Central memory CD8-positive, alpha-beta T cell (primary cell): Measurements from ENCODE around the gene RD3L.
A peak's percentile ranks its signal among the peaks of the same experiment; 100 is the strongest.

Source experiments
- ATAC-seq: fragments of 150-1000 bp; cut with Tn5 transposase; replicated peaks from 2 replicates; pipeline ENCODE4 v1.10.0; 2022; ENCODE audit warnings: mild to moderate bottlenecking, moderate FRiP score, moderate number of reproducible peaks; ENCODE audit not compliant: poor library complexity, severe bottlenecking; ENCODE audit errors: extremely low read depth
- DNase-seq, 2 donors: peaks; one replicate each; pipeline ENCODE4 v3.0.0; 2021; ENCODE audit warnings: low spot score in 2 of 2
- H3K27ac Mint-ChIP-seq: one replicate; pipeline ENCODE4 v1.8.0; 2022; ENCODE audit warnings: low read depth, mild to moderate bottlenecking, moderate library complexity, mixed read lengths
- H3K27me3 Mint-ChIP-seq: one replicate; pipeline ENCODE4 v1.8.0; 2022; ENCODE audit warnings: mixed read lengths
- H3K36me3 Mint-ChIP-seq: one replicate; pipeline ENCODE4 v1.8.0; 2022; ENCODE audit warnings: mild to moderate bottlenecking, moderate library complexity, mixed read lengths; ENCODE audit not compliant: insufficient read depth
- H3K4me1 Mint-ChIP-seq: one replicate; pipeline ENCODE4 v1.8.0; 2022; ENCODE audit warnings: mixed read lengths
- H3K4me3 Mint-ChIP-seq: one replicate; pipeline ENCODE4 v1.8.0; 2022; ENCODE audit warnings: mild to moderate bottlenecking, moderate library complexity, mixed read lengths
- H3K9me3 Mint-ChIP-seq: one replicate; pipeline ENCODE4 v1.8.0; 2022; ENCODE audit warnings: mixed read lengths

RD3L gene

GRCh38 chr14:103898204-103898603, 44.1 kb downstream of the RD3L start:
- H3K27ac Mint-ChIP-seq: no peak overlapping the region
- H3K4me3 Mint-ChIP-seq: no peak overlapping the region
- H3K9me3 Mint-ChIP-seq: no peaks in the 10 kb centered on the region
- DNase-seq (no peak), ATAC-seq (no peak)
- no peaks in the 10 kb centered on the region for H3K27me3 Mint-ChIP-seq
- H3K4me1 Mint-ChIP-seq: peaks cover 7% of the 10 kb centered on the region
- no peaks in the 10 kb centered on the region for H3K36me3 Mint-ChIP-seq

- DNase-seq (no peak), ATAC-seq (no peak)
- H3K27me3 Mint-ChIP-seq: no peaks in the 10 kb centered on the region
- peaks cover 7% of the 10 kb centered on the region for H3K4me1 Mint-ChIP-seq
- no peak overlapping the region for H3K4me3 Mint-ChIP-seq
- H3K36me3 Mint-ChIP-seq: no peaks in the 10 kb centered on the region
- H3K9me3 Mint-ChIP-seq: no peaks in the 10 kb centered on the region
- H3K27ac Mint-ChIP-seq: no peak overlapping the region
These were observed 45.0 kb downstream of the RD3L start for GRCh38 chr14:103897075-103897947.

DNA sequence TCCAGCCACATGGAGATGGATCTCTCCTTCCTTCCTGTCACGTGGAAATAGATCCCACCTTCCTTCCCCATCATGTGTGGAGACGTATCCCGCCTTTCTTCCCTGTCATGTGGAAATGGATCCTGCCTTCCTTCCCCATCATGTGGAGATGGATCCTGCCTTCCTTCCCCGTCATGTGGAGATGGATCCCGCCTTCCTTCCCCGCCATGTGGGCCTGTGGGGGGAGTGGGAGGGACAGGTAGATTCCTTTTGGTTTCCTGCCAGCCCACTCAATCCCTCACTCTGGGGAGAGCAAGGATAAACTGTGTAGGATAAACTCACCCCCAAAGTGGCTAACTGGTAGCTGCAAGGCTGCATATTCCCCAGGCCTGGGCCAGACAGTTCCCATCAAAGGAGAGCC, 45.8 kb downstream of the RD3L start:
- DNase-seq: no peak
- H3K4me3 Mint-ChIP-seq: no peak overlapping the region
- H3K4me1 Mint-ChIP-seq: peaks cover 7% of the 10 kb centered on the region
- ATAC-seq: no peak
- H3K27me3 Mint-ChIP-seq: no peaks in the 10 kb centered on the region
- H3K27ac Mint-ChIP-seq: no peak overlapping the region
- no peaks in the 10 kb centered on the region for H3K36me3 Mint-ChIP-seq
- H3K9me3 Mint-ChIP-seq: no peaks in the 10 kb centered on the region

DNA sequence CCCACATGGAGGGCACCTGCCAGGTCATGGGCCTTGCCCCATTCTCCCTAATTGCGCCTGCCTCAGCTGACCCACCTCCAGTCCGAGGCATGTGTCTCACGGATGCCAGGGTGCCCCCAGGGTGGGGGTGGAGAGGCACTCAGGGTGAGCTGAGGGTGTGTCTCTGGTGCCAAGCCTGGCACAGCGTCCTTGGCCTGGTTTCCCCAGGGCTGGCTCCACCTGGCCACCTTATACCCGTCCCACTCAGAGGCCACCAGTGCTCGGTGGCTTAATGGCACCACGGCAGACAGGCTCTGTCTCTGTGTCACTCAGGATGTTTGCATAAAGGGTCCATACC, 47.6 kb downstream of the RD3L start:
- Mint-ChIP-seq H3K4me3 (no peak overlapping the region), H3K9me3 (no peaks in the 10 kb centered on the region), H3K27me3 (no peaks in the 10 kb centered on the region), H3K36me3 (no peaks in the 10 kb centered on the region), H3K4me1 (no peaks in the 10 kb centered on the region), H3K27ac (no peak overlapping the region)
- no peak for ATAC-seq
- DNase-seq: no peak

DNA sequence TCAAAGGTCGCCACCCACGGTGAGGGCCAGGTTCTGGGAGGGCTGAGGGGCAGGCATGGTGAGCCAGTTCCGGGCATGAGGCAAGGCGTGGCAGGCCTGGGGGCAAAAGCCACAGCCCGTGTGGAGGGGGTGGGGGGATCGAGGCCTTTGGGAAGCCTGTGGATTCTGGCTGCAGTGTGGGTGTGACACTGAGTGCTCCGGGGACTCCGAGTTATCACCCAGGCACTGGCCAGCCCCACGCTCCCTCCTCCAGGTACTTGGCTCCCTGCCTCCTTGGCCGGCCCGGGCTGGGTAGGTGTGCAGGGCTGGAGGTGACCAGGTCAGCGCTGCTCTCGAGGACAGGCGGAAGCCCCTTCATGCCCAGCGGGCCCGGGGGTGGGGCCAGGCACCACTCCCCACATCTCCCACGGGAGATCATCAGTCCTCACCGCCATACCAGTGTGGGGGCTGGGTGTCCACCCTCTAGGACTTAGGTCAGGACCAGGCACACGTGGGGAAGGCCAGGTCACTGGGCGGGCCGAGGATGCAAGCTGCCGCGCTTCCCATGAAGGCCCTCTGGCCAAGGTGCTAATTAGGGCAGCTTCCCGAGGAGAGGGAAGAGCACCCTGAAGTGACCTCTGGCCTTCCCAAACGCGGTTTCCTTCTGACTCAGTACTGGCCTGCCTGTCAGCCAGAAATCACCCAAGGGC, 48.2 kb downstream of the RD3L start:
- Mint-ChIP-seq H3K36me3 (no peaks in the 10 kb centered on the region), H3K4me3 (no peak overlapping the region), H3K9me3 (no peaks in the 10 kb centered on the region), H3K27me3 (no peaks in the 10 kb centered on the region), H3K4me1 (no peaks in the 10 kb centered on the region), H3K27ac (no peak overlapping the region)
- DNase-seq (no peak), ATAC-seq (no peak)

- Mint-ChIP-seq H3K27ac (no peak overlapping the region), H3K27me3 (no peaks in the 10 kb centered on the region), H3K4me1 (no peaks in the 10 kb centered on the region), H3K9me3 (no peaks in the 10 kb centered on the region), H3K4me3 (no peak overlapping the region), H3K36me3 (no peaks in the 10 kb centered on the region)
- ATAC-seq (no peak), DNase-seq (no peak)
These were observed 50.1 kb downstream of the RD3L start for GRCh38 chr14:103892247-103892646.

DNA sequence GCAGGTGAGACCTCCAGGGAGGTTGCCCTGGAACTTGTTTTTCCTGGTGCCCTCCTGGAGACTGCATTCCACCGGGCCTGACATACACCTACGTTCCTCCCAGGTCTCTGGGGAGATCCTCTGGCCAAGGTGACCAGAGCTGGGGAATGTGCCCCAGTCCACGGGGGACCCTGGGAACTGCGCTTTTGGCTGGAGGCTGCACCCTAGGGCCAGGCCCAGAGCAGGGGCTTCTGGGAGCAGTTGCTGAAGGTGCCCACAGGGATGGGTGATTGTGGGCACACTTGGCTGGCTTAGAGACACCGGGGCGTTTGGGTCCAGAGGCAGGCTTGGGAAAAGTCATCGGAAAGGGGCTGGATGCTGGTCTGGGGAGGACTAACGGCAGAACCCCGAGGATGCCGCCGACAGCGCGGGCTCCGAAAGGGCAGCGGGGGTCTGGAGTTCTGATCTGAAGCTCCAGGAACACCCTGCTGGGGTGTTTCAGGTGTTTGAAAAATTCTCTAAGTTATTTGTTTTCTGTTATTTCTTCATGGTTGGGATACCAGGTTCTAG, 50.6 kb downstream of the RD3L start:
- ATAC-seq (no peak), DNase-seq (no peak)
- no peaks in the 10 kb centered on the region for H3K9me3 Mint-ChIP-seq
- no peak overlapping the region for H3K4me3 Mint-ChIP-seq
- H3K36me3 Mint-ChIP-seq: no peaks in the 10 kb centered on the region
- H3K27ac Mint-ChIP-seq: peak overlapping the region; percentile 22
- H3K4me1 Mint-ChIP-seq: no peaks in the 10 kb centered on the region
- H3K27me3 Mint-ChIP-seq: no peaks in the 10 kb centered on the region

- no peak for ATAC-seq
- Mint-ChIP-seq H3K27ac (peak overlapping the region; percentile 22), H3K36me3 (no peaks in the 10 kb centered on the region), H3K27me3 (no peaks in the 10 kb centered on the region), H3K4me1 (no peaks in the 10 kb centered on the region), H3K9me3 (no peaks in the 10 kb centered on the region), H3K4me3 (no peak overlapping the region)
- no peak for DNase-seq
These were observed 51.3 kb downstream of the RD3L start for GRCh38 chr14:103890821-103891666.
